ENCODE data around the gene PLA2G12A.

DNA sequence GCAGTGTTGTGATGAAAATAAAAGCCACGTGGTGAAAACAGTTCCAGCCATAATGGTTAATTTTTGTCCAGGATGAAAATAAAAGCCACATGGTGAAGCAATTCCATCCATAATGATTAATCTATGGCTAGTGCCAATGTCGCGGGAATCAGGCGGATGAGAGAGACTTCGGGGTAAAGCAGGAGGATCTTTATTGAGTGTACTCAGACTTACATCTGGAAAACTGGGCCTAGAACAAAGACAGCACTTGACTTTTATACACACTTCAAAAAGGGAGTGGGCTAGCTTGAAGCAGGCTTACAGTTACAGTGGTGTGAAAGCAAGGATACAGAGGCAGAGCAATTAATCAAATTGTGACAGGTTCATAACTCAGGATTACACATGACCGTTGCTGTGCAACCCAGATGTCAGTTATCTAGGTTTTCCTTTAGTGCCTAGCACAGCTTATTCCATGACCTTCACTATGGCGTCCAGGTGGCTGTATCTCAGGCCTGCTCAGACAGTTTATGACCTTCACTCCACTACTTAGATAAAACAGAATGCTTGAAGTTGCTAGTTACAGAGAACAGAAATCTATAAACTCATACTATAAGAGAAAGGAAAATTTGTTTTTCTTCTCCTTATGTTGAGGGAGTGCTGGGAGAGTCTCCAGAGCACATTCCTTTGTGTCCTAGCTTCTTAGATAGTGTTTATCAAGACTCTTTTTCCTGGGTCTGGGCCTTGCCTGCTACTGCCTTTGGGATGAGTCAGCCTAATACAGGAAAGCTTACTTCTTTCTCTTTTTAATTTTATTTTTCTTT lies 5.9 kb upstream of the PLA2G12A start:
- TF ChIP-seq ZNF565 (CRISPR knock-in tag; conservative IDR thresholded peaks at IDR 0.05; ENCODE audit: low read depth) (no peak), ISL1 (CRISPR knock-in tag; IDR thresholded peaks at IDR 0.05) (no peak), ZFP30 (CRISPR knock-in tag; IDR thresholded peaks at IDR 0.05) (no peak), ZNF8 (CRISPR knock-in tag; IDR thresholded peaks at IDR 0.05) (no peak), TCF4 (CRISPR knock-in tag; IDR thresholded peaks at IDR 0.05; ENCODE audit: borderline replicate concordance) (no peak), ZFP3 (CRISPR knock-in tag; IDR thresholded peaks at IDR 0.05) (no peak), ESRRG (CRISPR knock-in tag; IDR thresholded peaks at IDR 0.05) (no peak), ARNTL (CRISPR knock-in tag; IDR thresholded peaks at IDR 0.05; ENCODE audit: borderline replicate concordance, low read depth) (no peak), PPARA (CRISPR knock-in tag; IDR thresholded peaks at IDR 0.05; ENCODE audit: borderline replicate concordance) (no peak)
- TF ChIP-seq, protein P1, sequence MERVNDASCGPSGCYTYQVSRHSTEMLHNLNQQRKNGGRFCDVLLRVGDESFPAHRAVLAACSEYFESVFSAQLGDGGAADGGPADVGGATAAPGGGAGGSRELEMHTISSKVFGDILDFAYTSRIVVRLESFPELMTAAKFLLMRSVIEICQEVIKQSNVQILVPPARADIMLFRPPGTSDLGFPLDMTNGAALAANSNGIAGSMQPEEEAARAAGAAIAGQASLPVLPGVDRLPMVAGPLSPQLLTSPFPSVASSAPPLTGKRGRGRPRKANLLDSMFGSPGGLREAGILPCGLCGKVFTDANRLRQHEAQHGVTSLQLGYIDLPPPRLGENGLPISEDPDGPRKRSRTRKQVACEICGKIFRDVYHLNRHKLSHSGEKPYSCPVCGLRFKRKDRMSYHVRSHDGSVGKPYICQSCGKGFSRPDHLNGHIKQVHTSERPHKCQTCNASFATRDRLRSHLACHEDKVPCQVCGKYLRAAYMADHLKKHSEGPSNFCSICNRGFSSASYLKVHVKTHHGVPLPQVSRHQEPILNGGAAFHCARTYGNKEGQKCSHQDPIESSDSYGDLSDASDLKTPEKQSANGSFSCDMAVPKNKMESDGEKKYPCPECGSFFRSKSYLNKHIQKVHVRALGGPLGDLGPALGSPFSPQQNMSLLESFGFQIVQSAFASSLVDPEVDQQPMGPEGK (CRISPR knock-in tag; IDR thresholded peaks at IDR 0.05; ENCODE audit: borderline replicate concordance), result no peak

Data from SK-N-SH treated with all-trans-retinoic acid at 6 μM for 48 hours (cell line).